Mucosa of stomach (tissue), 1 donor: Measurements from ENCODE around the gene MOB1A.
A peak's percentile ranks its signal among the peaks of the same experiment; 100 is the strongest.

ENCODE experiments used
- H3K27me3 ChIP-seq: one replicate; pipeline ENCODE4 v1.7.0; 2013; ENCODE audit warnings: mild to moderate bottlenecking, low read length; ENCODE audit not compliant: control insufficient read depth, insufficient read depth
- H3K36me3 ChIP-seq: one replicate; pipeline ENCODE4 v1.7.0; 2013; ENCODE audit warnings: low read length; ENCODE audit not compliant: control insufficient read depth, insufficient read depth
- H3K4me1 ChIP-seq: one replicate; pipeline ENCODE4 v1.7.0; 2013; ENCODE audit warnings: mild to moderate bottlenecking, low read length; ENCODE audit not compliant: control insufficient read depth, insufficient read depth
- H3K4me3 ChIP-seq: one replicate; pipeline ENCODE4 v1.7.0; 2013; ENCODE audit warnings: low read length
- H3K9ac ChIP-seq: one replicate; pipeline ENCODE4 v1.7.0; 2013; ENCODE audit warnings: mild to moderate bottlenecking, low read length, moderate library complexity
- H3K9me3 ChIP-seq: one replicate; pipeline ENCODE4 v1.7.0; 2013; ENCODE audit warnings: mild to moderate bottlenecking, low read length, moderate library complexity; ENCODE audit not compliant: control insufficient read depth
- donor health status: Pancreatic carcinoma.

MOB1A gene

GRCh38 chr2:74212702-74213410, 34.2 kb upstream of the MOB1A start:
- Histone ChIP-seq H3K36me3 (peaks cover 6% of the 10 kb centered on the region), H3K9me3 (no peaks in the 10 kb centered on the region), H3K27me3 (no peaks in the 10 kb centered on the region), H3K4me3 (no peak overlapping the region), H3K4me1 (no peaks in the 10 kb centered on the region), H3K9ac (no peak overlapping the region)

DNA sequence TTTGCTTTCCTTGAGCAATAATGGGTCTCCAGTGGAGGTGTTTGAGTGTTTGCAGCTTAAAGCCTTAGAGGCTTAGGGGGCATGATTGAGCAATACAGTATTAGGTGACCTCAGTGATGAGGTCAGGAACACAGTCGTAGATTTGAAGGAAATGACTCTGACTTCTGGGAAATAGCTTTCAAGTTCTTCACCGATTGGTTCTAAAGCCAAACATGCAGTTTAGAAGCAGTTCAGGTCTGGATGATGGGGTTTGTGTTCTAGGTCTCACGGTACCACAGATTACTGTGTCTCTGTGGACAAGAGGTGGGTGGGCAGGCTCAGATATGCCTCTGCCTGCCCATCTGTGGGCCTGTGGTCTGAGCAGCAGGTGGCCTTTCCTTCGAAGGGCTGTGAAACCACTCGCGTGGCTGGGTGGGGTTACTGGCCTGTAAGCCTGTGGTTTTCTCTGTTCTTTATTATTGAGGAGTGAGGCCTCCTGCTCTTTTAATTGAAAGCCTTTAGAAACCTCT, 27.6 kb upstream of the MOB1A start:
- no peak overlapping the region for H3K4me3 ChIP-seq
- H3K36me3 ChIP-seq, result peaks cover 9% of the 10 kb centered on the region
- H3K9ac ChIP-seq, result peak overlapping the region; percentile 19
- no peaks in the 10 kb centered on the region for H3K27me3 ChIP-seq
- no peaks in the 10 kb centered on the region for H3K9me3 ChIP-seq
- H3K4me1 ChIP-seq, result peaks cover 17% of the 10 kb centered on the region

GRCh38 chr2:74205596-74205995, 26.9 kb upstream of the MOB1A start:
- H3K27me3 ChIP-seq, result no peaks in the 10 kb centered on the region
- no peaks in the 10 kb centered on the region for H3K9me3 ChIP-seq
- peaks cover 9% of the 10 kb centered on the region for H3K36me3 ChIP-seq
- H3K9ac ChIP-seq, result no peak overlapping the region
- H3K4me1 ChIP-seq, result peaks cover 17% of the 10 kb centered on the region
- no peak overlapping the region for H3K4me3 ChIP-seq

DNA sequence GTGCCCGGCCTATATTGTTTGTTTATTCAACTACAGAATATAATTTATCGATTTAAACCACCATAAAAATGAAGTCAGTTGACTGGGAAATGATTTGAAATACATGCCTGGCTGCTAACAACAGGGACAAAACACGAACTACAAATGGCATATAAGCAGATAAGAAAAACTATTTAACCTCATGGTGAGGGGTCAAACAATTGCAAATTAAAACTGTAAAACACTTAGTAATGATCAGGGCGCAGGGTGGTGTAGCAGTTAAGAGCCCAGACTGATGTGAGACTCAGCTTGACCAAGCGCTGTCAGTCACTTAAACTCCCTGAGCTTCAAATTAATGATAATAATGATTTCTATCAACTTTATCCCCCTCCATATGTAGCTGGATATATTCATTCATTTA, 26.4 kb upstream of the MOB1A start:
- Histone ChIP-seq H3K4me3 (no peak overlapping the region), H3K9ac (no peak overlapping the region), H3K9me3 (no peaks in the 10 kb centered on the region), H3K36me3 (peaks cover 9% of the 10 kb centered on the region), H3K4me1 (peaks cover 17% of the 10 kb centered on the region), H3K27me3 (no peaks in the 10 kb centered on the region)

GRCh38 chr2:74204436-74204835, 25.8 kb upstream of the MOB1A start:
- H3K4me3 ChIP-seq, result no peak overlapping the region

GRCh38 chr2:74201596-74201995, 22.9 kb upstream of the MOB1A start:
- Histone ChIP-seq H3K27me3 (no peaks in the 10 kb centered on the region), H3K36me3 (no peaks in the 10 kb centered on the region), H3K9me3 (no peaks in the 10 kb centered on the region), H3K9ac (no peak overlapping the region), H3K4me3 (no peak overlapping the region), H3K4me1 (peaks cover 19% of the 10 kb centered on the region)

More at GRCh38 chr2:74204436-74204835, 25.8 kb upstream of the MOB1A start:
- H3K27me3 ChIP-seq, result no peaks in the 10 kb centered on the region
- peaks cover 9% of the 10 kb centered on the region for H3K36me3 ChIP-seq
- H3K9me3 ChIP-seq, result no peaks in the 10 kb centered on the region
- no peak overlapping the region for H3K9ac ChIP-seq
- H3K4me1 ChIP-seq, result peaks cover 23% of the 10 kb centered on the region

DNA sequence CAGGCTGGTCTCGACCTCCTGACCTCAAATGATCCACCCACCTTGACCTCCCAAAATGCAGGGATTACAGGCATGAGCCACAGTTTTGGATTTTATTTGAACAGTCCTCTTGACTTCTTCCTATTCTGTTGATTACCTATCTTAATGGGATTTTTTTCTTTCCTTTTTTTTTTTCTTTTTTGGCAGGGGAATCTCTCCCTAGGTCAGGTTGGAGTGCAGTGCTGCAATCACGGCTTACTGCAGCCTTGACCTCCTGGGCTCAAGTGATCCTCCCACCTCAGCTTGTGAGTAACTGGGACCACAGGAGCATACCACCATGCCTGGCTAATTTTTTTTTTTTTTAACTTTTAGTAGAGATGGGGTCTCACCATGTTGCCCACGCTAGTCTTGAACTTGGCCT, 22.5 kb upstream of the MOB1A start:
- Histone ChIP-seq H3K4me1 (peaks cover 15% of the 10 kb centered on the region), H3K9ac (no peak overlapping the region), H3K4me3 (no peak overlapping the region)

GRCh38 chr2:74199871-74200305, 21.2 kb upstream of the MOB1A start:
- Histone ChIP-seq H3K36me3 (no peaks in the 10 kb centered on the region), H3K9me3 (no peaks in the 10 kb centered on the region), H3K27me3 (no peaks in the 10 kb centered on the region), H3K9ac (peak overlapping the region; percentile 89), H3K4me1 (peaks cover 5% of the 10 kb centered on the region), H3K4me3 (peak overlapping the region; percentile 93)

More for the DNA sequence above, 22.5 kb upstream of the MOB1A start:
- H3K9me3 ChIP-seq, result no peaks in the 10 kb centered on the region
- H3K36me3 ChIP-seq, result no peaks in the 10 kb centered on the region
- no peaks in the 10 kb centered on the region for H3K27me3 ChIP-seq

DNA sequence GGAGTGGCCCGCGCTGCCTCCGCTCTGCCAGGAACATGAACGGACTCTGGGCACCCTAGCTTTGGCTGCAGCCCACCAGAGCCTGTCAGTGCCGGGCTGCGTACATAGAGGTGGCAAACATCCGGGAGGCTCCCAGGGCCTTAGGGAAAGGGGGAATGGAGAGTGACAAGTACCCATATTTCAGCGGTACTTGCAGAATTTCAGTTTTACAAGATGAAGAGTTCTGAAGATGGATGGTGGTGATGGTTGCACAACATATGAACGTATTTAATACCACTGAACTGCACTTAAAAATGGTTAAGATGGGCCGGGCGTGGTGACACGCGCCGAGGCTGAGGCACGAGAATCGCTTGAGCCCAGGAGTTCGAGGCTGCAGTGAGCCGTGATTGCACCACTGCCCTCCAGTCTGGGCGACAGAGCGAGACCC, 20.6 kb upstream of the MOB1A start:
- H3K36me3 ChIP-seq, result no peaks in the 10 kb centered on the region
- peak overlapping the region; percentile 89 for H3K9ac ChIP-seq

DNA sequence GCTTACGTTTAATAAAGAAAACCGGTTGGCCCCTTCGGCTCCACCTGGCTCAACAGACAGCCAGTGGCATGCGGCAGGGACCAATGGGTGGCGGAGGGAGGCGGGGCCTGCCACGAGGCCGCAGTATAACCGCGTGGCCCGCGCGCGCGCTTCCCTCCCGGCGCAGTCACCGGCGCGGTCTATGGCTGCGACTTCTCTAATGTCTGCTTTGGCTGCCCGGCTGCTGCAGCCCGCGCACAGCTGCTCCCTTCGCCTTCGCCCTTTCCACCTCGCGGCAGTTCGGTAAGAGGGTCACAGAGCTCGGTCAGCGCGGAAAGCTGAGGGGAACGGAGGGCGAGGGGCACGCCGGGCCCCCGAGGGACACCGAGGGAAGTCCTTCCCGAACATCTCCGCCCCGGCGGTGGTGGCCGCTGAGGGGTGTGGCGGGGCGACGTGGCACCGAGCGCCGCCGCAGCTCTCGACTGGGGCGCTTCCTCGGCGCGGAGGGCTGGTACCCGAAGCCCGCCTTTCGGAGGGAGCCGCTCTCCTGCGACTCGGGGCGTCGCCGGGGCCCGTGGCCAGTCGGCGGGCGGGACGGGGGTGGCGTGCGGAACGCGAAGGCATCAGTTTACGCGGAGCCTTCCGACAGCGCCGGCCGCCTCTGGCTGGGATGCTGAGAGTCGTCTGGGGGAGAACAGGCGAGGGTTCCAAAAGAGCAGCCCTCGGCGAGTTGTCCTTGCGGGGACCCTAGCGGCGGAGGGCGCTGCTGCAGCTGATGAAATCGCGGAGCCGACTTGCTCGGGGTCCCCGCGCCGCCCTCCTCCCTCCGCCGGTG, 20.0 kb upstream of the MOB1A start, which contains the start of gene MTHFD2:
Gene MTHFD2, plus strand, starts transcription at position 155 of the 814 bp plus-strand sequence. Its CDS starts 27 bp downstream, at position 182.
- H3K36me3 ChIP-seq, result no peaks in the 10 kb centered on the region
- H3K9ac ChIP-seq, result peak within 1 kb of the TSS; percentile 89
- H3K4me1 ChIP-seq, result peaks cover 5% of the 10 kb centered on the region
- H3K4me3 ChIP-seq, result peak within 1 kb of the TSS; percentile 93
- no peaks in the 10 kb centered on the region for H3K27me3 ChIP-seq
- no peaks in the 10 kb centered on the region for H3K9me3 ChIP-seq

More for the DNA sequence above, 20.6 kb upstream of the MOB1A start:
- peak overlapping the region; percentile 93 for H3K4me3 ChIP-seq
- H3K9me3 ChIP-seq, result no peaks in the 10 kb centered on the region
- peaks cover 5% of the 10 kb centered on the region for H3K4me1 ChIP-seq
- no peaks in the 10 kb centered on the region for H3K27me3 ChIP-seq

- Histone ChIP-seq H3K27me3 (no peaks in the 10 kb centered on the region), H3K4me3 (peak overlapping the region; percentile 93), H3K4me1 (peaks cover 5% of the 10 kb centered on the region), H3K36me3 (no peaks in the 10 kb centered on the region), H3K9me3 (no peaks in the 10 kb centered on the region), H3K9ac (peak overlapping the region; percentile 89)
Observed at GRCh38 chr2:74198023-74198460, 19.4 kb upstream of the MOB1A start.

- H3K9ac ChIP-seq, result no peak overlapping the region
- no peaks in the 10 kb centered on the region for H3K36me3 ChIP-seq
- no peaks in the 10 kb centered on the region for H3K9me3 ChIP-seq
- H3K4me1 ChIP-seq, result peaks cover 5% of the 10 kb centered on the region
- no peaks in the 10 kb centered on the region for H3K27me3 ChIP-seq
- H3K4me3 ChIP-seq, result no peak overlapping the region
Observed at GRCh38 chr2:74197049-74197448, 18.4 kb upstream of the MOB1A start.
